Muscle of back (tissue), 11 donors: Measurements from ENCODE around the gene P2RY2. TPM values are rescaled to one million over a fixed set of nuclear protein-coding genes. Genes with fewer than 3 reads are reported as not detected.

ENCODE experiments used
- DNase-seq, 3 donors: peaks; one replicate each; pipeline versions ENCODE4 v3.0.0 to v3.0.0-alpha.2; 2013
- polyA plus RNA-seq, 10 donors: library from polyadenylated mRNA; unstranded; fragments of 120-200 nt; gene quantifications; one replicate each; pipeline ENCODE4 v1.2.1, GENCODE V29; 2013; ENCODE audit not compliant: insufficient read length in 10 of 10

Gene P2RY2
- polyA plus RNA-seq, 10 donors: 0.48 to 2.5 (median 0.83) TPM

DNA sequence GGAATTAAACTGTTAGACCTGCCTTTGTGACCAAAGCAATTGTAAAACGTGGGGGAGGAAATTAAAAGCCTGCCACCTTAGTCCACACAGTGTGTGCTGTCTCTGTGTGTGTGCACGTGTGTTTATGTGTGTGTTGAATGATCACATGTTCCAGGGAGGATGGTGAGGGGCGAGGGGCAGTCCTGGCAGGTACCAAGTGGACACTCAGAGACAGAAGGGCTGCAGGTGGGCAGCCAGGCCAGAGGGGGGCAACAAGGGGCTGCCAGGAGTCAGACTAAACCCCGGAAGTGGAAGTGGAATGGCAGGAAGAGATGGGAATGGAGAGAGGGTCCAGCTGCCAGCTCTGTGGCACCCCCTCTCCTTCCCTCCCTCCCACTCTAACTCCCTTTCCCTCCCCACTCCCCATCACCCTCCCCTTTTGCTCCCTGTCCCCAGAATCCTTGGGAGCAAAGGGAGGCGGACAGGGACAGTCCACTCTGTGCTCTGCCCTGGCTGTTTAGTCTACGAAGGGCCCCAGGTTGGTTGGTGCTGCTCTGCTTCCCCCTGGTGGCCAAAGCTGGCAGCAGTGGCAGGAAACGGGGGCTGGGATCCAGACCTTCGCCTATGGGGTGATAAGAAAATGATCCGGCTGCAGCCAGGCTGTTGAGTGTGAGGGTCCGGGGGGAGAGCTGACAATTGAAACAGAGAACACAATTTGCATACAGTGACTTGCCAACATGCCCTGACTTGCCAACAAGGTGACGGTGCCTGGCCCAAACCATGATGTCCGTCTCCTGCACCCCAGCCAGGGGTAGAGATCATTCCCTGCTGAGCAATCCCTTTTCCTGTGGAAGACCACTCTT lies 24.4 kb downstream of the P2RY2 start:
- DNase-seq: peak; percentile 64 to 89 (median 76)

DNA sequence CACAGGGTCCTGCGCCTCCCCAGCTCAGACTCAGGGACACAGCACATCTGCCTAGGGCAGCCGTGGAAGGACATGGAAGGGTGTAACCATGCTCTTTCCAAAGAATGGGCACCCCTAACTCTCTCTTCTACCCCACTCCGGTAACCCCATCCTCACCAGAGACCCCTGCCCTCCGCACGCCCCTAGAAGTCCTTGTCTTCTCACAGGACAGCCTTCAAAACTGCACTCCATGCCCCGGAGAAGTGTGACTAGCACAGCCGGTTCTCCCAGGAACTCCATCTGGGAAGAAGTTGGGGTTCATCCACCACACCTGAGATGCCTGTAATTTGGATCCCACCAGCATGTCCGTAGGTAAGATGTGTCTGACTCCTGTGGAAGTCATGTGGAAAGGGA lies 25.0 kb downstream of the P2RY2 start:
- DNase-seq: no peak

DNA sequence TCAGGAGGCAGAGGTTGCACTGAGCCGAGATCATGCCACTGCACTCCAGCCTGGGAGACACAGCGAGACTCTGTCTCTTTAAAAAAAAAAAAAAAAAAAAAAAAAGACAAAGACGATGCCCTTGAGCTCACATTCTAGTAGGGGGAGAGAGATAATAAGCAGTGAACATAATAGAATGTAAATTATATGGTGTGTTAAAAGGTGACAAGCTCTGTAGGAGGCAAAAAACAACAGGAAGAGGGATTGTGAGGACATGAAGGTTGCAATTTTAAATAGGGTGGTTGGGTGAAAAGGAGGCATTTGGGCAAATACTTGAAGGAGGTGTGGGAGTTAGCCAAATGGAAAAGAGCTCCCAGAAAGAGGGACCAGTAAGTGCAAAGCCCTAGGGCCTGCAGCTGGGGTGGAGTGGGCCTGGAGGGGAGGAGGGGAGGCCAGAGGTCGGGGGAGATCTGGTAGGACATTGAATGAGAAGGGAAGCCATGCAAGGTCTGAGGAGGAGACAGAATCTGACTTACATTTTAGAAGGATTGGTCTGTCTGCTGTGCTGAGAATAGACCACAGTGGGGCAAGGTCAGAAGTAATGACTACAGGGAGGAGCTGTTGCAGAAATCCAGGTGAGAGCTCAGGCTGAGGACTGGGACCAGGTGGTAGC lies 26.6 kb downstream of the P2RY2 start:
- no peak for DNase-seq

DNA sequence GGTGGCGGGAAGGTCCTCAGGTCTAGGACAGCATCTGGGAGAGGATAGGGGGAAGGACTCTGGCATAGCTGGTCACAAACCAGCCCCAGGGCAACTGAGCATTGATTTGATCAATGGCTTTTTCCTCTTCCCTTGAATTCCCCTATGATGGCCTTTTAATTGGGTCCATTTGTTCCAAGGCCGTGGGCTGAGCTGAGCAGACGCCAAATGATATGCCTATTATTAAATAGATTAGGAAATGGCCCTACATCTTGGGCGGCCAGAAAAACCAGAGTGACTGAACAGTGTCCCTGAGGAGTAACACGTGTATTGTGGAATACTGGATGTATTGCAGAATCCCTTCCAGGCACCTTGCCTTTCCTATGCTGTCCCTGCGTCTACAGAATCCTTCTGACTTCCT lies 27.4 kb downstream of the P2RY2 start:
- no peak for DNase-seq

DNA sequence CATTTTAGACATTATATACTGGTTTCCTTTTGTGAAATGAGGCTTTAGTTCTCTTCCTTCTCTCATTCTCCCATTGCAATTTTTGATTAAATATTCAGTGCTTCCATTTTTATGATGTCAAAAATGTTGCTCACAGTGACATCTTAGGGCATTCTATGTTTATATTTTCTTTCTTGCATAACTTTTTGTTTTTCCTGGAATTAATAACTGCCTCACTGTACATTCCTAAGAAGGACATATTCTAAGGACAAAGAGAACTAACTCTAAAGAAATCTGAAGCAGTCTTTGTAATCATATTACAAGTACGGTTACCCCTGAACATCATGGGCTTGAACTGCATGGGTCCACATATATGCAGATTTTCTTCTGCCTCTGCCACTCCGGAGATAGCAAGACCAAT lies 28.2 kb downstream of the P2RY2 start:
- DNase-seq: no peak

DNA sequence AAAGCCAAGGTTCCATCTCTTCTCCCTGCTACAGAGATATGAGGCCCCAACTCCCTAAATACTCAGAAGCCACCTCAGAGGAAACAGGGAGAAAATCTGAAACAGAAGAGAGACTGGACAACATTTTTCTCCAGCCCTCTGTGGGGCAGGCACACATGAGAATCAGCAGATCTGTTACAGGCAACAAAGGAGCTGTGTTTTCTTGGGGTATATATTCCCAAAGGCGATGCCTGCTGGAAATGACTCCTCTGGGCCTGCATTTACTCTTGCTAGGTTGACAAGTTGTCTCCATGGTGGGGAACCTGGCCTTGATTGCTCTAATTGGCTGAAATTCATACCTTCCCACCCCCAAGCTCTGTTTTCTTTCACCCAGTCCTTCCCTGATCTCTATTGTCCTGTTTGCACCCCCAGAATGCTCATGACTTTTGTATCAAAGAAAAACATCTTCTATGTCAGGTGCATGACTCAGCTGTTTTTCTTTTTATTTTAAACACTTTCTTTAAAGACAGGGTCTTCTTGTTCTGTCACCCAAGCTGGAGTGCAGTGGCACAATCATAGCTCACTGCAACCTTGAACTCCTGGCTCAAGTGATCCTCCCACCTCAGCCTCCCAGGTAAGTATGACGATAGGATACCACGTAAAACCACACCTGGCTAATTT lies 30.6 kb downstream of the P2RY2 start:
- DNase-seq: no peak

DNA sequence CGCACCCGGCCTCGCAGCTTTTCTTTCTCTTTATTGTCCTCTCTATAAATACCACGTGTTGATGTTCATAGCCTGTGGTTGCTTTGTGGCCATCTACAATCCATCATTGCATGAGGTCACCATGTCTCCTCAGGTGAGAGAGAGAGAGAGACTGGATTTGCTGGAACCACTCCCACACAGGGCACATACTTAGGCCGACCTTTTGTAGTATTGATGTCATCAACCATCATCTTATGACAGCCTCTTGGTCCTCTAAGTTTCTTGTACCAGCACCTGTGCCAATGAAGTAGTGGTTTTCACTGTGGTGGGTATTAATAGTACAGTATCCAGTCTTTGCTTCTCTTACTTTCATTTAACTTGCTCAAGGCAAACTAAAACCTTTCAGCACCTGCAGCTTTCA lies 31.2 kb downstream of the P2RY2 start:
- DNase-seq: no peak

DNA sequence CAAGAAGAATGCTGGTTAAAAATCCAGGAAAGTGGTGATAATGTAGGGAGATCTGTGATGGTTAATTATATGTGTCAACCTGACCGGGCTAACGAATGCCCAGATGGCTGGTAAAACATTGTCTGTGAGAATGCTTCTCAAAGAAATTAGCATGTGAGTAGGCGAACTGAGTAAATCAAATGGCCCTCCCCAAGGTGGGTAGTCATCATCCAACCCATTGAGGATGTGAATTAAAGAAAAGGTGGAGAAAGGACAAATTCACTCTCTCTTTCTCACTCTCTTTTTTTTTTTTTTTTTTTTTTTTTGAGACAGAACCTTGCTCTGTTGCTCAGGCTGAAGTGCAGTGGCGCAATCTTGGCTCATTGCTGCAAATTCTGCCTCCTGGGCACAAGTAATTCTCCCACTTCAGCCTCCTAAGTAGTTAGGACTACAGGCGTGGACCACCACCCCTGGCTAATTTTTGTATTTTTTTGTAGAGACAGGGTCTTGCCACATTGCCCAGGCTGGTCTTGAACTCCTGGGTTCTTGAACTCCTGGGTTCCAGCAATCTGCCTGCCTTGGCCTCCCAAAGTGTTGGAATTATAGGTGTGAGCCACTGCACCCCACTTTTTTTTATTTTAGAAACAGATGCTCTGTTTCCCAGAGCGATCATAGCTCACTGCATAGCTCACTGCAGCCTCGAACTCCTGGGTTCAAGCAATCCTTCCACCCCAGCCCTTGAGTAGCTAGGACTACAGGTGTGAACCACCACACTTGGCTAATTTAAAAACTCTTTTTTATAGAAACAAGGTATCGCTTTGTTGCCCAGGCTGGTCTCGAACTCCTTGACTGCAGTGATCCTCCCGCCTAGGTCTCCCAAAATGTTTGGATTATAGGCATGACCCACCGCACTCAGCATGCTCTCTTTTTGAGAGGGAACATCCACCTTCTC lies 32.0 kb downstream of the P2RY2 start:
- DNase-seq: no peak

DNA sequence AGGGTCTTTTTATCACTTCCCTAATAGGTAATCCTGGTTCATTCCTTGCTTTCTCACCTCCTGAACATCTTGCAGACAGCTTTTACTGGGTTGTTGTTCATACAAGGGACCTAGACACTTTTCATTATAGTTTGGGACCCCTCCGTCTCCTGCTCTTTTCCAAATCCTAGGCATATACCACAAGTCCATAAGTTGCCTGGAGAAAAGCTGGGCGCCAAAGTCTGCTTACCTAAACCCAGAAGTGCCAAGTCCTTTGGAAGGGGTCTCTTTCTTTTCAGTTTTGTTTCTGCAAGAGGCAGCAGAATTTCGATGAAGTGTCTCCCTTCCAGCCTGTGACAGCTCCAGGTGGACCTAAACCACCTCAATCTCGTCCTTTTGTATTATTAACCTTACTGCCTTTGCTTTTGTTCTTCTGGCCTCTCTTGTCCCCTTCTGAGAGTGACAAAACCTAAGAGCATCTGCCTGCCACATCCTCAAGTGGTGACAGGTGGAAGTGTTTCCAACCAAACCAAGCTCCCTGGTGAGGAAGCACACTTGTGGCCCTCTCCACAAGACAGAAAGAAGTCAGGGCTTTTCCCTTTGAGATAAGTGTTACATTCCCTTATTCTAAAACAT lies 34.6 kb downstream of the P2RY2 start:
- no peak for DNase-seq

DNA sequence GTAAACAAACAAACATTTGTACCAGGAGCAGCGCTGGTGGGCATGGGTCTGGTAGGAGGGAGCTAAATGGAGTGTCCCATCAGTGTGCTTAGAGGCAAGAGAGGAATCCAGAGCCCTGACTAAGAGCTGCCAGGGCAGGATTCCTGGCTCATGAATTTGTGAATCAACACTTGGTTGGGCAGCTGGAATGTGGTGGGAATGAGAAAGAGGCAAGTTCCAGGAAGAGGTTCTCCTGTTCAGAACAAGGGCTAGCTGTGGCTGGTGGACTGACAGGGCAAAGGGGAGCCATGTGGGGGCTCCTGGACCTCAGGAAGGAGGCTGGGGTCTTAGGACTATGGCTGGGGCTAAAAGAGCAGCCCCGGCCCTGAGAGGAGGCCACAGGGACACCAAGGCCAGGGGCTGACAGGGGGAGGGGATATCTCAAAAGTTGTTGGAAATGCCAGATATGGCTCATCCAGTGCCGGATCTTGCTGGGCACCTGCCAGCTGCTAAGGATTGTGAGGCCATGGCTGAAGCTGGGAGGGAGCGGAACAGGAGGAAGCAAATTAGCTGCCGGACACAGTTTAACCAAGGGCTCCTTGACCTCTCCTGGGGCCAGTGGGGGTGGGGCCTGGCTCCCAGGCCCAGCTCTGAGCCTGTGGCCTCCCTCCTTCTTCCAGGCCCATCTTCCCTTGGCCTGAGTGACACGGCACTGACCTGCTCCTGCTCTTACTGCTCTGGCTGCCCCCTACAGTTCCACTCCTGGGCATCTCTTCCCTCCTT lies 39.4 kb downstream of the P2RY2 start:
- peak in 2 of 3 donors; percentile 31 to 81 for DNase-seq

DNA sequence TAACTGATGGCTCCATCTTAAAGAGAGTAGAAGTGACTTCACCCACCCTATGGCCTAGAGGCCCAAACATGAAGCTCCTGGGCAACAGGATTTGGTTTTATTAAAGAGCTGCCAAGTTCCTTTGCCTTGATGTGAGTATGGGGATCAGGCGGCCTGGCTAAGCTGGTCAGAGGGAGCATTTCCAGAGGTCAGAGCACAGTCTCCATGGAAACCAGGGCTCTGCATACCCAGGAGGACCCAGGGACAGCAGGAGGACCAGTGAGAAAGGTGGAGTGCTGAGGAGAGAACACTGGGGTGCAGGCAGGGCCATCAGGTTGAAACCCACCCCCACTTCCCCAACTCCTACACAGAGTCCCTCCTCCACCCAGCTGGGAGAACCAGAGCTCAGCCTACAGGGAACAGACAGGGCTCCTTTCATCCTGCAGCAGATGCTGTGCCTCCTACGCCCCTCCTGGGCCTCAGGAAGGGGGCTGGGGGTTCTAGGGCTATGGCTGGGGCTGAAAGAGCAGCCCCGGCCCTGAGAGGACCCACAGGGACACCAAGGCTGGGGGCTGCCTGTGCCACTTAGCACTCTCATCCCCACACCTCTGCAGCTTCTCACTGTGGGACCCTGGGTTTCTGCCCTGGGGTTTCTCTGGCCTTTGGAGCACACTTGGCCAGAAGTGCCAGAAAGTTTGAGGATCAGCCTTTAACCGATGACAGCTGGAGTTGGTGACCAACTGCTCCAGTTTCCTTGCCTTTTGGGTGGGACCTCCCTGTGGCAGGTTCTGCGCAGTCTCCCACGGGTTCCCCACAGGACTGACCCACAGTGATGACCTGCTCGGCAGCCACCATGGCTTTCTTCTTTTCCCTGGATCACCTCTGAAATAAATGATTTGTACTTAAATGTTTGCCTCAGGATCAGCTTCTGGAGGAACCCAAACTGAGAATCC lies 40.3 kb downstream of the P2RY2 start:
- no peak for DNase-seq

DNA sequence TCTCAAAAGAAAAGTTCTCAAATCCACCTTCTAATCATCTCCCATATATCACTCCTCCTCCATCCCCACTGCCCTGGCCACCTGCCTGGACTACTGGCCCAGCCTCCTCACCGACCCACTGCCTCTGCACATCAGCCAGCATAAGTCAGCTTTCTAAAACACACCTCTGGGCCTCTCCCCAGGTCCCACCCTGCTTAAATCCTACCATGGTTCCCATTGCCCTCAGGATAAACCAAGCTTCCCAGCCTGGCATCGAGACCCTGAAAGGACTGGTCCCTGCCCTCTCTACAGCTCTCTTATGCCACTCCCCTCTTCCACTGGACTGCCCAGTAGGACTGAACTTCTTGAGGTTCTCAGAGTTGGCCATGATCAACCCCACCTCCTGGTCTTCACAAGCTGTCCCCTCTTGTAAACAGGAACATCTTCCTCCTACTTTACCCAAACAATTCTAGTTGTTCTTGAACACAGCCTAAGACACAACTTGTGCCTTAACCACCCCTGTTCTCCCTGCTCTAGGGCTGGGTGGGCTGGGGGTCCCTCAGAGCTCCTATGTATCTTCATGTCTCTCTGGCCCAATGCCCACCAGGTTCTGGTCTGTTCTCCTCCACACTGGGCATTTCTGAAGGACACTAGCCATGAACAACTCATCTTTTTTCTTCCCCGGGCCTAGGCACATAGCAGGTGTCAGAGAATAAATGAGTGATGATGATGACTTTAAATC lies 41.5 kb downstream of the P2RY2 start:
- no peak for DNase-seq

DNA sequence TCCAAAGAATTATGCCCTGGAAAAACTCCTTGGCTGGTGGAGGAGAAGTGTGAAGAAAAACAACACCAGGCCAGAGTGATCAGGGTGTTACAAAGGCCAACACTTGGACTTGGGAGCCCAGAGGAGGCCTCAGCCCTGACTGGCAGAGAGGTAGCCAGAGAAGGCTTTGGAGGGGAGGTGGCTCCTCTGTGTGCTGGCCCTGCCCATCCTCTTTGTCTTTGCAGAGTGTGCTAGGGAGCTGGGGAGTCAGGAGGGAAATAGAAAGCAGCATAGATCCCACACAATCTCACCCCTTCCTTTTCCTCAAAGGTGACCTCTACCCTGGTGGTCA lies 42.0 kb downstream of the P2RY2 start:
- DNase-seq: no peak

DNA sequence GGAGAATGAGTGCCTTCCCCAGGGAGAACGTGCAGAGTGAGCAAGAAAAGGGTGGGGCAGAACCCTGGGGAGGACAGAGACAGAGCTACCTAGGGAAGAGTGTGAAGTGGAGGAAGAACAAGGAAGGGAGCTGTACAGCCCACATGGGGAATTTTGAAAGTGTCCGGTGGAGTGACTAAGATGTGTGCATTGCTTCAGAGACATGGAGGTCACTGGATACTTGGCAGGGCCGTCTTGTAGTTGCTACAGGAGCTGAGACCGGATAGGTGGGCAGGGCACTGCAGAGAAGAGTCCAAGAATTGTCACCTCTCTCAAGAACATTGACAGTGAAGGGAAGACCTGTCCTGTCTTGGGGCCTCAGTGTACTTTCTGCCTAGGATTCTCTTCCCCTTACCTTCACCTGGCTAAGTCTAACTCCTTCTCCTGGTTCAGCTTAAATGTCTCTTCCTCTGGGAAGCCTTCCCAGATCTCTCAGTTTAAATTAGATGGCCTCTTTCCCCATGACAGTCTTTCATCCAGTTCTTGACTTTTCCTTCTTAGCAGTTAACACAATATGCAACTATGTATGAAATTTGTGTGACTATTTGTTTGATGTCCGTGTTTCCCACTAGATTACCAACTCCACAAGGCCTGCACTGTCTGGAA lies 44.9 kb downstream of the P2RY2 start:
- no peak for DNase-seq

DNA sequence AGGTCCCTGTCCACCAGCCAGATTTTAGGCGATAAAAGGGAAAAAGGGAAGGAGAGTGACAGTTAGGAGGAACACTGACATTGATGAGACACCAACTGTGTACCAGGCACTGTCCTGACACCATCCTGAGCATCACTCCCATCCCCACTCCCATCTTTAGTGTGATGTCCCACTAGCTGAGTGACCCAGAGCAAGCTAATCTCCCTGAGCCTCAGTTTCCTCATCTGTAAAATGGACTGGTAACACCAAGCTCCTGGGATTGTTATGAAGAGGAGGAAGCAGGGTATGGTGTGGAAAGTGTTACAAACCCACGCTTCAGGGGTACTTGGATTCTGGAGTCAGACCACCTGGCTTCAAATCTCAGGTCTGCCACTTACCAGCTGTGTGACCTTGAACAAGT lies 45.6 kb downstream of the P2RY2 start:
- DNase-seq: no peak

DNA sequence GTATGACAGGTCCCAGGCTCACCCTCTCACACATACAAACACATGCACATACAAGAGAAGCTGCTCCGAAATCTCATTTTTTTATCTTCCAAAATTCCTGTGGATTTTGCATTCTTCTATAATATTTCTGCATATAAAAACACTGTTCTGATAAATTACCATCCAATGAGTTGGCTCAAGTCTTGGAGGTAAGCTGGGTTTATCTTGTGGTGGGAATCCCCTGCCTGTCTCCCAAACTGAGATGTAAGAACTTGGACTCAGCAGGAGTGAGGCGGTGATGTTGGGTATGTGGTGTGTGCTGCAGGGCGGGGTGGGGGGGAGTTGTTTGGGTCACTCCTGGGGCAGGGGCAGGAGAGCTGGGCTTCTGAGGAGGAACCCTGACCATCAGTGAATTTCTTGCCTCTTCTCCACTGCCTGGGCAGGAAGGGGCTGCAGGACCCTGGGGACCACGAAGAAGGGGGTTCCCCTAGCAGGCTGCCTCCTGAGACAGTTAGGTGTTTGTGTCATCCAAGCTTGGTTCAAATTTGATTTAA lies 47.3 kb downstream of the P2RY2 start:
- DNase-seq: no peak

DNA sequence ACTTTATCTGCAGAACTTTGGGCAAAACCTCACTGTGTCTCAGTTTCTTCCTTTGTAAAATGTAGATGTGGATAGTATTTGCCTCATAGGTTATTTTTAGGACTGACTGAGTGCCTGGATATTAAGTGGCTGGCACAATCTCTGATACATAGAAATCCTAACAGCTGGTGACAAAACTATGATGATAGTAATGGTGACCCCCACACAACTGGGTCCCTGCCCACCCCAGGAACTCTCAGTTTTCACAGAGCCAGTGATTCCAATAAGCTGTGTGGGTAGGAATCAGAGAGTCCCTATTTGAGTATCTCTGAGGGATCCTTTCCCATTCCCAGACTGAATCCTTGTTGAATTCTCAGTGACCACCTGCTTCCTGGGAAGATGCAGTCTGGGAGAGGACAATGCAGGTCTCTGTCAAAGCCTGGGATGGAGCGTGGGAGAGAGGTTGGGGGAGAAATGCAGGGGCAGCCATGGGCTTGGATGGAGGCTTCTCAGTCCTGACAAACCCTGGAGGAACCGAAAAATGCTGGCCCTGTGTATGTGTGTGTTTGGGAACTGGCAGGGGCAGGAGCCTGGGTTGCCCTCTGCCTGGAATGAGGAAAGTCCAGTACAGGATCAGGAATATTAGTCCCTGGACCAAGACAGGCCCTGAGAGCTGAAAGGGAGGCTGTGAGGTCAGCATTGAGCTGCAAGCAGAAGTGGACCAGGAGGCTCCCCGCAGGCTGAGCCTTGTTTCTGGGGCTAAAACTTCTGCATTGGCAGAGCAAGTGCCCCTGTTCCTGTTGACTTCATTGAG lies 48.0 kb downstream of the P2RY2 start:
- no peak for DNase-seq
